ENCODE results near the gene PTCHD1. TPM values are rescaled to one million over a fixed set of nuclear protein-coding genes. Genes with fewer than 3 reads are reported as not detected.

PTCHD1 gene
- total RNA-seq, 2 donors from 2014 or later: under 0.01 TPM; not detected in 1

GRCh38 chrX:23381099-23382087 is 46.7 kb downstream of the PTCHD1 start:
- no peaks in the 10 kb centered on the region for H3K9me3 ChIP-seq
- ATAC-seq (no peak), DNase-seq (no peak)
- H3K27ac ChIP-seq: no peak overlapping the region
- TF ChIP-seq, protein P1, sequence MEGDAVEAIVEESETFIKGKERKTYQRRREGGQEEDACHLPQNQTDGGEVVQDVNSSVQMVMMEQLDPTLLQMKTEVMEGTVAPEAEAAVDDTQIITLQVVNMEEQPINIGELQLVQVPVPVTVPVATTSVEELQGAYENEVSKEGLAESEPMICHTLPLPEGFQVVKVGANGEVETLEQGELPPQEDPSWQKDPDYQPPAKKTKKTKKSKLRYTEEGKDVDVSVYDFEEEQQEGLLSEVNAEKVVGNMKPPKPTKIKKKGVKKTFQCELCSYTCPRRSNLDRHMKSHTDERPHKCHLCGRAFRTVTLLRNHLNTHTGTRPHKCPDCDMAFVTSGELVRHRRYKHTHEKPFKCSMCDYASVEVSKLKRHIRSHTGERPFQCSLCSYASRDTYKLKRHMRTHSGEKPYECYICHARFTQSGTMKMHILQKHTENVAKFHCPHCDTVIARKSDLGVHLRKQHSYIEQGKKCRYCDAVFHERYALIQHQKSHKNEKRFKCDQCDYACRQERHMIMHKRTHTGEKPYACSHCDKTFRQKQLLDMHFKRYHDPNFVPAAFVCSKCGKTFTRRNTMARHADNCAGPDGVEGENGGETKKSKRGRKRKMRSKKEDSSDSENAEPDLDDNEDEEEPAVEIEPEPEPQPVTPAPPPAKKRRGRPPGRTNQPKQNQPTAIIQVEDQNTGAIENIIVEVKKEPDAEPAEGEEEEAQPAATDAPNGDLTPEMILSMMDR (IDR thresholded peaks at IDR 0.05): no peak
- TF ChIP-seq POLR2A (IDR thresholded peaks at IDR 0.05): no peak
- intact Hi-C loops (cut with DNase I): no loop called here
- no peaks in the 10 kb centered on the region for H3K36me3 ChIP-seq (replicated peaks in 1 of 2; ENCODE audit: insufficient read depth in 1 of 2, low read depth in 2 of 2)
- H3K4me3 ChIP-seq: no peak overlapping the region
- no peaks in the 10 kb centered on the region for H3K27me3 ChIP-seq
- WGBS, 2 donors: 77 to 80% methylated on average over 10 to 16 of the region's 19 CpGs
- H3K4me1 ChIP-seq: no peaks in the 10 kb centered on the region

GRCh38 chrX:23382572-23382971 is 47.9 kb downstream of the PTCHD1 start:
- ATAC-seq (no peak), DNase-seq (no peak)
- TF ChIP-seq POLR2A (IDR thresholded peaks at IDR 0.05): no peak
- TF ChIP-seq, protein P1 (IDR thresholded peaks at IDR 0.05): no peak
- Histone ChIP-seq H3K4me1 (no peaks in the 10 kb centered on the region), H3K27me3 (no peaks in the 10 kb centered on the region), H3K4me3 (no peak overlapping the region), H3K27ac (no peak overlapping the region), H3K9me3 (no peaks in the 10 kb centered on the region), H3K36me3 (replicated peaks in 1 of 2; ENCODE audit: insufficient read depth in 1 of 2, low read depth in 2 of 2) (no peaks in the 10 kb centered on the region)
- intact Hi-C loops (cut with DNase I): no loop called here
- WGBS, 2 donors: 80 to 88% methylated on average over 5 of the region's 5 CpGs

DNA sequence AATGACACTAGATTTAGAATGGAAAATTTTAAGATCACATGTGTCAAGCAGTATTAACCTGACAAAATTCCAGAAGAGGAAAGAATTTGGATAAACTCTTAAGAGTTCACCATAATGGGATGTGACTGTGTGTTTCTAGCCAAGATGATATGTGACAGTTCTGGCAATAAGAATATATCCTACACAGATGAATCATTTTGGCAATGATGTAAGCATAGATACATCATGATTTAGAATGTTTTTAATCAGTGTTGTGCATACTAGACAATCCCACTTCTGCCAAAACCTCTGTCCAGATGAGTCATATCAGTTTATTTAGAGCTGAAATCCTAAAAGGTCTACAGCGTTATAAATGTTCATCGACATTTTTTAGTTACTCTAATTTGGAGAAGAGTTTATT is 48.8 kb downstream of the PTCHD1 start:
- Histone ChIP-seq H3K36me3 (replicated peaks in 1 of 2; ENCODE audit: insufficient read depth in 1 of 2, low read depth in 2 of 2) (no peaks in the 10 kb centered on the region), H3K4me3 (no peak overlapping the region), H3K27ac (no peak overlapping the region), H3K4me1 (no peaks in the 10 kb centered on the region), H3K27me3 (no peaks in the 10 kb centered on the region), H3K9me3 (no peaks in the 10 kb centered on the region)
- 76 to 85% methylated on average over 2 of the region's 2 CpGs for WGBS, 2 donors
- ATAC-seq (no peak), DNase-seq (no peak)
- no peak for TF ChIP-seq POLR2A (IDR thresholded peaks at IDR 0.05)
- TF ChIP-seq, protein P1 (IDR thresholded peaks at IDR 0.05): no peak
- intact Hi-C loops (cut with DNase I): no loop called here

DNA sequence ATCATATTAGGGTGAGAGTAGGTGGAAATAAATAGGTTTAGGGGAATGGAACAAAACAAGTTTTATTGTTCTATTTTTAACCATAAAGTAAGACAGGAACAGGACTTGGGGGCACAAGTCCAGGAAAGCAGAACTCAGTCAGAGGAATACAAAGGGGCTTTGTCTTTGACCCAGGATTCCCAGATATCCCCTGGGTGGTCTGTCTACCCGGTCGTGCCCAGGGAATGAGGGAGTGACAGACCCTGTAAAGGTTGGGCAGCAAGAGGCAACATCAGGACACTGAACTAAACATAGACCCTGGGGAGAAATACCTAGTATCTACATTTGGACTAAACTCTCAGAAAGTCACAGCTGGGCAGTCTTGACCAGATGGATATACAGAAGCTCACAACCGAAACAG is 50.6 kb downstream of the PTCHD1 start:
- ATAC-seq: no peak
- H3K27ac ChIP-seq: no peak overlapping the region
- H3K4me1 ChIP-seq: no peaks in the 10 kb centered on the region
- H3K36me3 ChIP-seq (replicated peaks in 1 of 2; ENCODE audit: insufficient read depth in 1 of 2, low read depth in 2 of 2): no peaks in the 10 kb centered on the region
- no peak for TF ChIP-seq POLR2A (IDR thresholded peaks at IDR 0.05)
- TF ChIP-seq, protein P1 (IDR thresholded peaks at IDR 0.05): no peak
- no peaks in the 10 kb centered on the region for H3K27me3 ChIP-seq
- no peak for DNase-seq
- H3K4me3 ChIP-seq: no peak overlapping the region
- no peaks in the 10 kb centered on the region for H3K9me3 ChIP-seq
- intact Hi-C loops (cut with DNase I): no loop called here
- 83 to 94% methylated on average over 3 of the region's 3 CpGs for WGBS, 2 donors

Measured in body of pancreas (tissue), 4 donors.